Amniotic epithelial cell (primary cell): ENCODE results near the gene ANGPTL8.

Experiments
- DNase-seq: peaks from one replicate; pipeline ENCODE4 v3.0.0-alpha.2; 2010; ENCODE audit warnings: low read depth

ANGPTL8 gene, protein sequence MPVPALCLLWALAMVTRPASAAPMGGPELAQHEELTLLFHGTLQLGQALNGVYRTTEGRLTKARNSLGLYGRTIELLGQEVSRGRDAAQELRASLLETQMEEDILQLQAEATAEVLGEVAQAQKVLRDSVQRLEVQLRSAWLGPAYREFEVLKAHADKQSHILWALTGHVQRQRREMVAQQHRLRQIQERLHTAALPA

GRCh38 chr19:11239377-11240000 is at the start of gene ANGPTL8:
Gene ANGPTL8 (plus strand): TSS chr19:11239619. CDS start chr19:11239638, 19 bp downstream.
- DNase-seq, result no peak

DNA sequence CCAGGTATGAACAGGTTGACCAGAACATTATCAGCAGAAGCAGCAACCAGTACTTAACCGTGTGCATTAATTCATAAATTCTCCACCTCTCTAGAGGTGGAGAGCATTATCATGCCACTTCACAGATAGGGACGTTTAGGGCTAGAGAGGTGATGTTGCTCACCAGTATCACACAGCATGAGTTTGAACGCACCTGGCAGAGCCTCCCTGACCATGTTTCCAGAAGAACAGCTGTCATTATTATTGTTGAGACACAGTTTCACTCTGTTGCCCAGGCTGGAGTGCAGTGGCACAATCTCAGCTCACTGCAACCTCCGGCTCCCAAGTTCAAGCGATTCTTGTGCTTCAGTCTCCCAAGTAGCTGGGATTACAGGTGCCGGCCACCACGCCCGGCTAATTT is 48.9 kb upstream of the ANGPTL8 start:
- no peak for DNase-seq

GRCh38 chr19:11191273-11191755 is 48.1 kb upstream of the ANGPTL8 start:
- DNase-seq, result peak; percentile 54

- DNase-seq, result no peak
These were observed 47.5 kb upstream of the ANGPTL8 start for GRCh38 chr19:11191934-11192333.

- DNase-seq, result no peak
These were observed 46.2 kb upstream of the ANGPTL8 start for GRCh38 chr19:11192957-11193939.

GRCh38 chr19:11194173-11194572 is 45.2 kb upstream of the ANGPTL8 start:
- no peak for DNase-seq

DNA sequence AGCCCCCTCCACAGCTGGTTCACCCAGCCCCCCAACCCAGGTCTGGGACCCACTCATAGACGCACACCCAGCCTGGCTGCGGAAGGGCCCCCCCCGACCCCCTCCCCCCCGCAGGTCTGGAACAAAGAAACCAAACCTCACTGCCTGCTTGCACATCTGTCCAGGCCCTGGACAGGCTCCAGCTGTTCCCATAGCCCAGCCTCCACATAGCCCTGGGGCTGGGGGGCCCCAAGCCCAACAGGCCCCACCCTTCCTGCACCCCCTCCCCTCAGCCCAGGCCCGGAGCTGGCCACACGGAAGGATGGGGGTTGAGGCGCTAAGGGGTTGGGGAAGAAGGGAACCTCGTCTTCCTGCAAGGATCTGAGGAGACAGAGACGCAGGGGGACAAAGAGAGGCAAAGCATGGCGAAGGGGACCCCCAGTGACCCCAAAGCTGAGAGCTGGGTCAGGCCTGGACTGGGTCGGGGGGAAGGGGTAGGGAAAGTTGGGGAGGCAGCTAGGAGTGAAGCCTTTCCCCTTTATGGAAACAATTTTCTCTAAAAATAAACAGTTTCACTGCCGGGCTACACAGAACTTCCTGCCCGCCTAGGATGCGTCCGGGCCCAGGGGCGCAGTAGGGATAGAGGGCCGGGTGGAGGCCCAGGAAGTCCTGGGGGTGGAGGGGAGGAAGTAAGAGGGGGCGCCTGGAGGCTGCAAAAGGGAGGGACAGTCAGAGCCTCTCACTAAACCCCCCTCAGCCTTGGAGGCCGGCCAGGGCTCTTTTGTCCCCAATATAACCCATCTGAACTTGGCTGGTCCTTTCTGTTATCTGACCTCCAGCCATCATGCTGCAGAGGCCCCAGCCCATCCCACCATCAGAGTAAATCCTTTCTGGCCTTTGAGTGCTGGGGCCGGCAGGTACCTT is 44.5 kb upstream of the ANGPTL8 start:
- no peak for DNase-seq

GRCh38 chr19:11195681-11196080 is 43.7 kb upstream of the ANGPTL8 start:
- DNase-seq, result no peak

DNA sequence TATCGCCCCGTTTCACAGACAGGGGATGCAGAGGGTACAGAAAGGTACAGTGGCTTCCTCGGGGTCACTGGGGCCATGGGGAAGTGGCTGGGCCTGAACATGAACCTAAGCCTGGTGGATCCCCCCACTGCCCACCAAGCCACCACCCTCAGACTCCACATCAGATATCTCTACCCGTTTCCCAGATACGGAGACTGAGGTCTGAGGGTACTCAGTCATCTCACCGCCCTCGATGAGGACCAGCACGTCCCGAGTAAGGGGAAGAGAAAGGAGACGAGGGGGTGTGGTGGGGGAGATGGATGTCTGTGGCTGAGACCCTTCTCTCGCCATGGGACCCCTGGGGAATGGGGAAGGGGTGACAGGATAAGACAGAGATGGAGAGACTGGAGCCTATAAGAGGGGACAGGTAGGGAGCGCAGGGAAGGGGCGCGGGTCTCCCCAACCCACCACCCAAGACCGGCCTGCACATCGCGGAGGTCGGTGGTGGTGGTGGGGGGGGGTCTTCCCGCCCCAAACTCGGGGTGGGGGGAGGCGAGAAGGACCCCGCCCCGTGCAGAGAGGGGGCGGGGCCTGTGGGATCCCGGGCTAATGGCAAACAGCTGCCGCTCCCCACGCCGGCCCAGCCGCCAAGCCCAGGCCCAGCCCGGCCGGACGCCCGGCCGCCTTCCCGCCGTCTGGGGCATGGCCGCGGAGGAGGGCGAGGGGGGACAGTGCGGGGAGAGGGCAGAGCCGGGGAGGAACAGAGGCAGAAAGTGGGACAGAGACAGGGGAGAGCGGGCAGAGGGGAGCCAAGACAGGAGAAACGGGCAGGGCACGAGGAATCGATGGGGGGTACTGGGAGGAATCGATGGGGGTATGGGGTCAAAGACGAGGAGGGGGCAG is 42.8 kb upstream of the ANGPTL8 start:
- no peak for DNase-seq

DNA sequence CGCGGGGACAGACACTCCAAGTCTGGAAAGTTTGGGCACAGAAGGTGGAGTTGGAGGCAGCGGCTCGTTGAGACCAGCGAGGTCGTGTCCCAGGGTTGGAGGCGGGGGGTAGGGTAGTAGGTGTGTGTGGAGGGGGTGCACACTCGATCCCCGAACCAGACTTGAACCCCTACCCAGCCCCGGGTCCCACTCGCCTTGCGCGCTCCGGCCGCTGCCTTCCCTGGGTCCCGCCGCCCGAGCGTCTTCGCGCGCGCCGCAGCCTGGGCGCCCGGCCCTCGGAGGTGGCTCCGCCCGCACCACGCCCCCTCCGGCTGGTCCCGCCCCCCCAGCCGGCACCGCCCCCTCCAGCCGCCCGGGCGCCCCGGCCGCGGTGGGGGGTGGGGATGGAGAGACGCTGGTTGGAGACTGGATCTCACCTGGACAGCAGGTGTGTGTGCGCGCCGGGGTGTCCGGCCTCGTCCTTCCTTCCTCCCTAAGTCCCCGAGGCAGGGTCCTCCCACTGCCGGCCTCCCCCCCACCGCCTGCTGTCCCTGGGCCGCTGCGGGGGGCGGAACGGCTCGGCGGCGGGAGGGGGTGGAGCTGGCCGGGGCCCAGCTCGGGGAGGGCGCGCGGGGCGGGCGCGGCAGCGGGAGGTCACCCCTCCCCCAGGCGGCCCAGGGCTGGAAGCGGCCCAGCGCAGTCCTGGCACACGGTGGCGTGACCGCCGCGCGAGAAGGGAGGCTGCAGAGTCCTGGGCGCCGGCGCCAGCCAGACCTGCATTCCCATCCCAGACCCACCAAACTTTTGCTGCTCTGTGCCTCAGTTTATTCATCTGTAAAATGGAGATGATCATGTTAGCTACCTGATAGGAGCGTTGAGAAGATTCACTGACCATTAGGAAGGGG is 41.9 kb upstream of the ANGPTL8 start, which contains the start of gene KANK2:
KANK2 (minus strand) TSS at position 255 of the 884 bp plus-strand sequence. CDS start 3,034 bp downstream, outside the sequence.
- peak; percentile 60 for DNase-seq

- no peak for DNase-seq
These were observed 41.3 kb upstream of the ANGPTL8 start for GRCh38 chr19:11198175-11198534.

GRCh38 chr19:11198769-11199424 is 40.5 kb upstream of the ANGPTL8 start:
- DNase-seq, result no peak

DNA sequence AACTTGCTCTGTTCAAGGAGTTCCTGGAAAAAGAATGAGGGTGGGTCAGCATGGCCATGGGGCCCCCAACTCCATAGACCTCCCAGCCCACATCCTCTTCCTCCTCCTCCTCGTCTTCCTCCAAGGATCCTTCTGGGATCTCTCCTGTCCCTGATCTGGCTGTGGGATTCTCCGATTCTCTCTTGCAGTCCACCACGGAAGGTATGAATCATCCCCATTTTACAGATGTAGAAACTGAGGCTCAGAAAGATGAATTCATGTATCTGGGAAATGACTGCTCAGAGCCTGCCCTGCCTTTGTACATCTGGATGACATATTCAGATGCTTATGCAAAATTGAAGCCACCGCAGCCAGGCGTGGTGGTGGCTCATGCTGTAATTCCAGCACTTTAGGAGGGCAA is 39.9 kb upstream of the ANGPTL8 start:
- no peak for DNase-seq

DNA sequence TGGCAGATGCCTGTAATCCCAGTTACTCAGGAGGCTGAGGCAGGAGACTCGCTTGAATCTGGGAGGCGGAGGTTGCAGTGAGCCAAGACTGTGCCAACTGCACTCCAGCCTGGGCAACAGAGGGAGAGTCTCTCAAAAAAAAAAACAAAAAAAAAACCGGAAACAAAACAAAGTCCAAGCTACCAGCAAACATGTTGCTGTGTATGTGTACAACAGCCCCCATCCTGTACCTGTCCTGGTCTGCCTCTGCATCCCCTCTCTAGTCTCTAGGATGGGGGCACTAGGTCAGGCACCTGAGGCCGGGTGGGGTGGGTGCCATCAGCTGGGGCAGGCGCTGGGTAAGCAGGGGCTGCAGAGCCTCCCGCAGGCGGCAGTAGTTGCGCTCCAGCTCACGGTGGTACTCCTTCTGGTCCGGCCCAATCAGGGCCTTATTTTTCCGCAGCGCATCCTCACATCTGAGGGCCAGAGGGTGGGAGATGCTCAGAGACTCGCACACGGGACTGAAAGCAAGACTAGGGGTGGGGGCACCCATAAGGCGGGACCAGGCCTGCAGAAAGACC is 39.3 kb upstream of the ANGPTL8 start:
- DNase-seq, result no peak

DNA sequence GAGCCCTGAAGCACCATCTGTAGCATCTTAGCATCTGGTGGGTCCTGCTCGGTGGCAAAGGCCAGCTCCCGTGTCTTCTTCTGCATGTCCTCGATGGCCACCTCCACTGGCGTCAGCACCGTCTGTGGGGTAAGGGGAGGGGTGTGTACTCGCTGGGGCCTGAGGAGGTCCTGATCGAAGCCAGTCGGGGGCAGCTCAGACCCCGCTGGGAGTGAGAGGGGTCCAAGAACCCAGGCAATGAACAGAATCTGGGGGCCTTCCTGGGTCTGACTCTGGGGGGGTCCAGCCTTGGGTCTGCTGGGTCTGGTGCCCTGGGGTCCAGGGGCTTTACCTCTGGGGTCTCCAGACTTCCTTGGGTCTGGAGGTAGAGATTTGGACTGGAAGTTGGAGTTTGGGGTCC is 38.5 kb upstream of the ANGPTL8 start:
- no peak for DNase-seq

DNA sequence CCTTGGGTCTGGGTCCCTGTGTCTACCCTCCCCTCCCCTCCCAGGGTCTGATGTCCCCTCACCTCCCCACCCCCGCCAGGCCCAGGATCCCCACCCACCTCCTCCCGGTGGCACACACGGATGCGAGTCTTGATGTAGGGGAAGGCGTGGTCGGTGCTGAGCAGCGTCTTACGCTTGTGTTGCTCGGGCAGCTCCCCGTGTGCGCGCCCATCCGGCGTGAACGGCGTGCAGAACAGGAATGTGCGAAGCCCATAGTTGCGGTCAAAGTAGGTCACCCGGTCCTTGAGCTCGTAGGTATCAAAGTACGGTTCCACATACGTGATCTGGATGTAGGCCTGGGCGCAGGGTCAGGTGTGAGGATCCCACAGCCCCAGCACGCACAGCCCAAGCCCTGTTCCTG is 37.6 kb upstream of the ANGPTL8 start:
- DNase-seq, result no peak

DNA sequence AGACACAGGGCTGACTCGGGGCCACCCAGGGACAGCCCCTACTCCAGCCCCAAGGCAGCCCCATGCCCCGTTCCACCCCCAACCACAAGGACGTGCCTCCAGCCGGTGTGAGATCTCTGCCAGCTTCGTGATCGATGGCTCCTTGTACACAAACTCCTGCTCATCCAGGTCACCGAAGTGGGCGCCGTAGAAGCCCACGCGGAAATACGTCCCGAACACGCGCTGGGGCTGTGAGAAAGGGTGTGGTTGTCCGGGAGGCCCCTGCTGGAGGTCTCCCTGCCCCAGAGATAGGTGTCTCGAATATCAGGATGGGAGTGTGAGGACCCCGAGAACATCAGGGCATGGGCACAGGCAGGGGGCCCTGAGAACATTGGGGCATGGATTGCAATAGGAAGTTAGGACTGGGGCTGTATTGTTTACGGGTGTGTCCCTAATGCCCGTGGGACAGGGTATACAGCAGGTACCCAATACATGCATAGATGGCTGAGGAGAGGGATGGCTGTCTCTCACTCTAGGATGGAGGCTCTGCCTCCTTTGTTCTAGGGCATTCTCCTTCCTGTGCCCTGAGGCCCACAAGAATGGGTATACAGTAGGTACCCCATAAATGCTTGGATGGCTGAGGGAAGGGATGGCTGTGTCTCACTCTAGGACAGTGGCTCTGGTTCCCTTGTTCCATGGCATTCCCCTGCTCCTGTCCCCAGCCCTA is 36.8 kb upstream of the ANGPTL8 start:
- DNase-seq, result no peak
